ENCODE results near the gene MACF1. TPM values are rescaled to one million over a fixed set of nuclear protein-coding genes. Genes with fewer than 3 reads are reported as not detected.

MACF1 gene
- total RNA-seq, 4 donors from 2014 or later = 78.7 to 139 (median 113) TPM

GRCh38 chr1:39183503-39184353 lies 20.8 kb upstream of the MACF1 start:
- H3K9me3 ChIP-seq = no peaks in the 10 kb centered on the region
- H3K27ac ChIP-seq = peak overlapping the region; percentile 80 to 91 (median 83)
- no peaks in the 10 kb centered on the region for H3K36me3 ChIP-seq
- no peak overlapping the region for H3K4me3 ChIP-seq
- DNase-seq (peak; percentile 65 to 82), ATAC-seq (peak; percentile 95 to 96)
- no peaks in the 10 kb centered on the region for H3K27me3 ChIP-seq
- TF ChIP-seq CTCF (IDR thresholded peaks at IDR 0.05 in 4 of 5, conservative IDR thresholded peaks at IDR 0.05 in 1 of 5) (peak; percentile 36 to 63 (median 58)), POLR2A (IDR thresholded peaks at IDR 0.05) (peak in 1 of 2 donors; percentile 40)
- in situ Hi-C loops (cut with MboI; ENCODE audit: low sequenced_read_pairs in 4 of 4) = loop anchor here in 2 of 4 donors (5.0 to 10.0 kb wide), 2 partner anchors 74 to 79 kb away; no protein-coding TSS in a partner anchor
- peaks cover 33 to 35% of the 10 kb centered on the region in 2 donors for H3K4me1 ChIP-seq
- intact Hi-C loops (cut with DNase I; ENCODE audit: low total_unique reads) = loop anchor here (2.0 to 10.0 kb wide), 2 partner anchors 75 to 329 kb away; partner anchors contain the start of gene RRAGC

- Histone ChIP-seq H3K27ac (peak overlapping the region; percentile 80 to 91 (median 83)), H3K4me1 (peaks cover 28 to 31% of the 10 kb centered on the region in 2 donors), H3K27me3 (no peaks in the 10 kb centered on the region), H3K9me3 (no peaks in the 10 kb centered on the region), H3K36me3 (no peaks in the 10 kb centered on the region), H3K4me3 (no peak overlapping the region)
- intact Hi-C loops (cut with DNase I; ENCODE audit: low total_unique reads) = loop anchor here (2.0 to 10.0 kb wide), 2 partner anchors 74 to 330 kb away; partner anchors contain the start of gene RRAGC
- DNase-seq (no peak), ATAC-seq (peak; percentile 7 to 36)
- in situ Hi-C loops (cut with MboI; ENCODE audit: low sequenced_read_pairs in 4 of 4) = loop anchor here in 2 of 4 donors (5.0 to 10.0 kb wide), 2 partner anchors 73 to 80 kb away; no protein-coding TSS in a partner anchor
- no peak for TF ChIP-seq CTCF (IDR thresholded peaks at IDR 0.05 in 4 of 5, conservative IDR thresholded peaks at IDR 0.05 in 1 of 5)
- TF ChIP-seq POLR2A (IDR thresholded peaks at IDR 0.05) = no peak
These were observed 20.1 kb upstream of the MACF1 start for GRCh38 chr1:39184354-39184818.

- ATAC-seq (no peak), DNase-seq (no peak)
- intact Hi-C loops (cut with DNase I; ENCODE audit: low total_unique reads) (loop anchor here (10.0 kb wide), 1 partner anchor 333 kb away; the partner anchor contains the start of gene RRAGC), in situ Hi-C loops (cut with MboI; ENCODE audit: low sequenced_read_pairs in 4 of 4) (loop anchor here in 2 of 4 donors (5.0 to 10.0 kb wide), 2 partner anchors 83 to 90 kb away; no protein-coding TSS in a partner anchor)
- Histone ChIP-seq H3K9me3 (no peaks in the 10 kb centered on the region), H3K4me1 (peaks cover 40 to 46% of the 10 kb centered on the region in 2 donors), H3K27ac (no peak overlapping the region), H3K4me3 (no peak overlapping the region), H3K36me3 (no peaks in the 10 kb centered on the region), H3K27me3 (no peaks in the 10 kb centered on the region)
- TF ChIP-seq CTCF (IDR thresholded peaks at IDR 0.05 in 4 of 5, conservative IDR thresholded peaks at IDR 0.05 in 1 of 5) (no peak), POLR2A (IDR thresholded peaks at IDR 0.05) (no peak)
These were observed 17.0 kb upstream of the MACF1 start for GRCh38 chr1:39187275-39188046.

- peaks cover 31 to 34% of the 10 kb centered on the region in 2 donors for H3K4me1 ChIP-seq
- no peaks in the 10 kb centered on the region for H3K36me3 ChIP-seq
- H3K27me3 ChIP-seq = no peaks in the 10 kb centered on the region
- DNase-seq = no peak
- TF ChIP-seq CTCF (IDR thresholded peaks at IDR 0.05 in 4 of 5, conservative IDR thresholded peaks at IDR 0.05 in 1 of 5) (no peak), POLR2A (IDR thresholded peaks at IDR 0.05) (no peak)
- H3K27ac ChIP-seq = peak overlapping the region in 2 of 4 donors; percentile 18 to 31
- intact Hi-C loops (cut with DNase I; ENCODE audit: low total_unique reads) = loop anchor here (2.0 to 10.0 kb wide), 3 partner anchors 59 to 335 kb away; partner anchors contain the start of gene RRAGC
- no peak for ATAC-seq
- H3K9me3 ChIP-seq = no peaks in the 10 kb centered on the region
- in situ Hi-C loops (cut with MboI; ENCODE audit: low sequenced_read_pairs in 4 of 4) = loop anchor here (5.0 to 10.0 kb wide), 5 partner anchors 65 to 92 kb away; no protein-coding TSS in a partner anchor
- no peak overlapping the region for H3K4me3 ChIP-seq
These were observed 14.9 kb upstream of the MACF1 start for GRCh38 chr1:39189592-39190041.

All from gastrocnemius medialis (tissue), 4 donors.